GM21367 (cell line): ENCODE data around the gene FBXO48.
"Not testable (repeated sequence)": the region's sequence is repeated elsewhere in the genome, so short reads cannot be mapped to it uniquely, and the experiment has no call there.

Experiments
- ATAC-seq: cut with Tn5 transposase; IDR thresholded peaks from one replicate; pipeline ENCODE4 v1.9.1; 2021; ENCODE audit not compliant: unreplicated experiment

FBXO48 gene, protein sequence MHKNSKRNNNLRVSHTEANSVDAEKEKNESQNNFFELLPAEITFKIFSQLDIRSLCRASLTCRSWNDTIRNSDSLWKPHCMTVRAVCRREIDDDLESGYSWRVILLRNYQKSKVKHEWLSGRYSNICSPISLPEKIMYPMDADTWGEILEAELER

DNA sequence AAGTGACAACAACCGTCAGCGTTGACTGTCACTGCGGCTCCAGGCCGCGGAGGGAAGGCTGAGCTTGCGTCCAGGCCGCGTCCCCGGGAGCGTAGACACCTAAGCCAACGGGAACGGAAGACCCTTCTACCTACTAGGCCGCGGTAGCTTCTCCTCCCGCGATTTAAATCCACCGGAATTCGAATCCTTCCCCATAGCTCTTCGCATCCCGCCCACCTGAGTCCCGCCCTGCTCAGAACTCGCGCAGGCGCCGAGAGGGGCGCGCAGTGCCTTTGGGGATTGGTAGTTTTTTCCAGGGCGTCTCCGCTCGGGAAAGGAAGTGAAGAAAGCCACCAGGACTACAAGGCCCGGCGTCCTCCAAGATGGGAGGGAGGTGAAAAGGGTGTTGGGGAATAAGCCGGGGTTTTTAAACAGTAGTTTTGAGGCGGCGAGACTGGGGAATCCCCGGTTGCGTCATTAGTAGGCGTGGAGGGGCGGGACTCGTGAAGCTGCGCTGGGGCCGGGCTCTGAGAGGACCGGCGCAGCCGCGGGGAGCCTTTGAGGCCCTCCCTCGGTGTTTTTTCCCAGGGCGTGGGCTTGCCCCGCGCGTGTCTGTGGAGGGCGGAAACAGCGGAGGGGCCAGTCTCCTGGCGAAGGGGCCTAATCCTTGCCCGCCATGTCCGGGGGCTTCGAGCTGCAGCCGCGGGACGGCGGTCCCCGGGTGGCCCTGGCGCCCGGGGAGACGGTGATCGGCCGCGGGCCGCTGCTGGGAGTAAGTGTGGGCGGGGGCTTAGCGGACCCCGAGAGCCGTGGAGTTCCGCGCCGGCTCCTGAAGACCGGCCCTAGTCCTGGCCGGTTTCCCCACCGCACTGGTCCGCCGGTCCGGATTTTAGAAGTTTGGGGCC, at the start of gene FBXO48, which contains the start of gene APLF:
TSS of gene FBXO48 (minus strand) at position 218 of the 884 bp plus-strand sequence. CDS start 2,149 bp downstream, outside the sequence.
TSS of gene APLF (plus strand) at position 509 of the 884 bp plus-strand sequence. CDS start at position 656, 147 bp downstream.
- ATAC-seq: peak; percentile 95

DNA sequence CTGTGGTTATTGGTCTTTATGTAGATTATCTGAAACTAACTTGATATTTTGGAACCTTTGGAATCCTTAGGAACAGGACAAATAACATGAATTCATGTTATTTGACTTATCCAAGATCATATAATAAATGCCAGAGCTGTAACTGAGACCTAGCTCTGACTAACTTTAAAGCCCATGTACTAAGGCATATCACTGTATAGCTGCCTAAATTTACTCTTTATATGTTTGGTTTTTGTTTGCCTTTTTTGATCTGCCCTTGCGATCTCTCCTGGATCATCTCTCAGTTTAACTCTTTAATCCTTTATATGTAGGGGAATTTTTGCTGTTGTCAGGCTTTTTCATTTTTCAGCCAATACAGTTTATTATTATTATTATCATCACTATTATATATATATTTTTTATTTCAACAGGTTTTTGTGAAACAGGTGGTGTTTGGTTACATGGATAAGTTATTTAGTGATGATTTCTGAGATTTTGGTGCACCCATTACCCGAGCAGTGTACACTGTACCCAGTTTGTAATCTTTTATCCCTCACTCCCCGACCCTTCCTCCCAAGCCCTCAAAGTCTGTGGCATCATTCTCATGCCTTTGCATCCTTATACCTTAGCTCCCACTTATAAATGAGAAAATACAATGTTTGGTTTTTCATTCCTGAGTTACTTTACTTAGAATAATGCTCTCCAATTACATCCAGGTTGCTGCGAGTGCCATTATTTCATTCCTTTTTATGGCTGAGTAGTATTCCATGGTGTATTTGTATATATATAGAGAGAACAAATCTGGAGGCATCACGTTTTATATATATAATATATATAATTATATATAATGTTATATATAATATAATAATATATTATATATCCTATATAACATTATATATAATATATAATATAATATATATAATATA, 49.2 kb upstream of the FBXO48 start:
- no peak for ATAC-seq

DNA sequence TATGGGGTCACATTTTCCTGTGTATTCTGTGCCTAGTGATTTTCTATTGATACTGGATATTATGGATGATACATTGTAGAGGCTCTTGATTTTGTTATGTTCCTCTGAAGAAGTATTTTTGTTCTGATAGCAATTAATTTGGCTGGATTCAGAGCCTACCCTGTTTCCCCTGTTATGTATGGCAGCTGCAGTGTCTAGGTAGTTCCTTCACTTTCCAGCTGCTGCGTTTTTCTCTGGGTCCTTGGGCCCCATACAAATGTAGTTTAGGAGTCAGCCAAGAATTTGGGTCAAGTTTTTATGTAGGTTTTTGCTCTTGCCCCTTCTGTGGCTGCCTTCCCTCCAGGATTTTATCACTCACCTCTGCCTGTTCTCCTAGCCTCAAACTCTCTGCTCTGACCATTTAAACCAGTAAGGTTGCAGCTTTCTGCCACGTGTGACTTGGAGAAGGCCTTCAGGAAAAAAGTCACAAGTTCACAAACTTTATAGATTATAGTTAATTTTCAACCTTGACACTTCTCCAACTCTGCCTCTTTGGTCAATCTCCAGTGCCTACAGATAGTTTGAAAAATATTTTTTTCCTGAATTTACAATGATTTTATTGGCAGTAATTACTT, 47.3 kb upstream of the FBXO48 start:
- ATAC-seq: no peak

DNA sequence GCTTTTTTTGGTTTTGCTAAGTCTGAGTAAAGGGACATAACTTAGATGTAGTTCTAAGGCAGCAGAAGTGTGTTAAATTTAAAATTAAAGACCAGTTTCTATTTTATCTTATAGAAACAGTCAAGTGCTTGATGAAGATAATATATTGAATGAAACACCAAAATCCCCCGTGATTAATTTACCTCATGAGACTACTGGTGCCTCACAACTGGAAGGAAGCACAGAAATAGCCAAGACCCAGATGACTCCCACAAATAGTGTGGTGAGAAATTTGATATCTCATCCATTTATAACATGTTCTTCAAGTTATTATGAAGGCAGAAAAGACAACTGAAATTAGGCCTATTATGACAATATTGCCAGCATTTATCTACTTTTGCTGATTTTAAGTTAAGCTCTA, 45.9 kb upstream of the FBXO48 start:
- ATAC-seq: no peak

DNA sequence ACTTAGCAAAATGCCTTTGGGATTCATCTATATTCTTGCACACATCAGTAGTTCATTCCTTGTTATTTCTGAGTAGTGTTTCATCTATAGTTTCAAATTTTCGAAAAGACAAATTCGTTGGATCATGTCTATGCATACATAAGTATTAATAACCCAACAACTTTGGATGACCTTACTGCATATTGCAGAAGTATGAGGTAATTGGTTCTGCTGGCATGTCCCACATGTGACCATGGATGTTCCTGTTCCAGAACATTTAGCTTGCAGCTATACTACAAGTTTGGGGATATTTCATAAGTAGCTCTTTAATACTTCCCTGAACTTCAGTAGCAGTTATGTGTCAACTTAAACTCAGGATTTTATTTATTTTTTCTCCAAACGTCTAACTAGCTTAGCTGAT, 45.2 kb upstream of the FBXO48 start:
- ATAC-seq: no peak

DNA sequence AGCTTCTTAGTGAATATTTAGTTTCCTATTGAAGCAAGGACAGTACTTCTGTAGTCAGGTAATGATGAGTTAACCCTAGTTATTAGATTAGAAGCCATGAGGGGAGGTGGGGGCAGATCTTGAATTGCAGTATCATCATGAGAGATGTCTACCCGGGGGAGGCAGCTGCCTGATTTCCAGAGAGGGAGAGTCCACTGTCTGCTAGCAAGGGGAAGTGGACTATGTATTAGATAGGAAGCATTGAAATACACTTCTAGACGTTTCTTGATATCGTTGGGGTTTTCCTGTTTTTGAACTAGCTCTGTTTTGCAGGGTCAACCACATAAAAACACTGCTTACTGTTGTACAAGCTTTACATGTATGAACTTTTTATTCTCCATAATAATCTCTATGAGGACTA, 39.1 kb upstream of the FBXO48 start:
- no peak for ATAC-seq

DNA sequence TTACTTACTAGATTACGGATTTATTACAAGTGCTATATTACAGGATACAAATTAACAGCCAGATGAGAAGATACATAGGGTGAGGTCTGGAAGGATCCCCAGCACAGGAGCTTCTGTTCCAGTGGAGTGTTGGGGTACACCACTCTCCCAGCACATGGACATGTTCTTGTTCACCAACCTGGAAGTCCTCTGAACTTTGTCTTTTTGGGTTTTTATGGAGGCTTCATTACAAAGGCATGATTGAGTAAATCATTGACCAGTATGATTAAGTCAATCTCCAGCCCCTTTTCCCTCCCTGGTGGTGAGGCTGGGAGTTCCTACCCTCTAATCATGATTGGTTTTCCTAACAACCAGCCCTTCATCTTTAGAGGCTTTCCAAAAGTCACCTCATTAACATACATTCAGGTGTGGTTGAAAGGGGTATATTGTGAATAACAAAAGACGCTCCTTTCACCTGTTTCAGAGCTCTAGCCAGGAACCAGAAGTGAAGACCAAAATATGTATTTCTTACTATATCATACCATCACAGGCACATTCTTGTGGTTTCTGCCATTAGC, 38.6 kb upstream of the FBXO48 start:
- ATAC-seq: no peak

DNA sequence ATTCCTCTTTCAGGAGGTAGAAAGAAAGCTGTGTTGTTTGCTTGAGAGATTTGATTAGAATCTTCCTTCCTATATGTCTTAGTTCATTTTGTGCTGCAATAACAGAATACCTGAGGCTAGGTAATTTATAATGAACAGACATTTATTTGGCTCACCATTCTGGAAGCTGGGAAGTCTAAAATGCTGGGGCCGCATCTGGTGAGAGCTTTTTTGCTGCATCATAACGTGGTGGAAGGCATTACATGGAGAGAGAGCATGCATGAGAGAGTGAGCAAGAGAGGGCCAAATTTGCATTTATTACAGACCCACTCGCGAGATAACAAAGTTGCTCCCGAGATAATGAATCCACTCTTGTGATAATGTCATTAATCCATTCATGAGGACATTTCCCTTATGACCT, 34.7 kb upstream of the FBXO48 start:
- ATAC-seq: no peak

DNA sequence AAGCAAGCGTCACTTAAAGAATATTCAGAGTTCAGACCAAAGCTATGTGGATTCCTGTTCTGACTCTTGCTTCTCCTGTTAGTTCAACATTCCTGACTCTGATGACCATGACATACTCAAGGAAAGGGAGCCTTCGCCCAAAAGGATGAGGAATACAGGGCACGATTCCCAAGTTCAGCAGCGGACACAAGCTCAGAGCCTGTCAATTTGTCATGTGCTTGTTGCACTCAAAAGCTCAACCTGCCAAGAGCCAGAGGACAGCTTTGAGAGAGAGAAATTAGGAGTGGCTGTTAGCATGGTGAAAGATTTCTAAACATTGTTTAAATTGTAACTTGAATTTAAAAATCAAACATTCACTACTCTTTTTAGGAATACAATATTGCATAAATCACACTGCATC, 33.6 kb upstream of the FBXO48 start:
- ATAC-seq: no peak

DNA sequence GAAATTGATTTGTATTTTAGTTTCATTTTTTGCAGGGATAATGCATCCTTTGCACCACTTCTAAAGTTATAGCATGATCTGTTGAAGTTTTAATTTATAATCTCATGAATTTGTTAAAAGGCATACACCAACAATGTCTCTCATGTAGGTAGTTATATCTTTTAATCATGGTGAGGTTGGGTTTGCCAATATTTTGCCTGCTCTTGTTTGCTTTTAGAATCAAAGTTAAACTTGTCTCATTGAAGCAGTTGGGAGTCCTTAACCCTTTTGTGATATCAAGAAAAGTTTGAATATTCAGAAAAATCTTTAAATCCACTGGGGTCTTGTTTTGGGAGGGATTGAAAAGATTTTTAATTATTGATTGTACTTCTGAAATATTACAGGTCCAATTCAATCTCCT, 32.0 kb upstream of the FBXO48 start:
- no peak for ATAC-seq

DNA sequence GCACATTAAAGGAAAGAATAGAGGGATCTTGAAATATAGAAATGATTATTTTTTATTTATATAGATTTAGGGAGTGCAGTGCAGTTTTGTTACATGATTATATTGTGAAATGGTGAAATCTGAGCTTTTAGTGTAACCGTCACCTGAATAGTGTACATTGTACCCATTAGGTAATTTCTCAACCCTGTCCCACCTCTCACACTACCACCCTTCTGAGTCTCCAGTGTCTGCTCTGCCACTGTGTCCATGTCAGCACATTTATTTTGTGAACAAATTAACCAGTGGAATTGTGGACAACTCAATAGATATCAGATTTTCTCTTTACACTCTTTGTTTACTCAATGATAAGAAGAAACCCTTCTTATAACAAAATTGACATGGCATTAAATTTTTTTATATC, 24.5 kb upstream of the FBXO48 start:
- no peak for ATAC-seq

DNA sequence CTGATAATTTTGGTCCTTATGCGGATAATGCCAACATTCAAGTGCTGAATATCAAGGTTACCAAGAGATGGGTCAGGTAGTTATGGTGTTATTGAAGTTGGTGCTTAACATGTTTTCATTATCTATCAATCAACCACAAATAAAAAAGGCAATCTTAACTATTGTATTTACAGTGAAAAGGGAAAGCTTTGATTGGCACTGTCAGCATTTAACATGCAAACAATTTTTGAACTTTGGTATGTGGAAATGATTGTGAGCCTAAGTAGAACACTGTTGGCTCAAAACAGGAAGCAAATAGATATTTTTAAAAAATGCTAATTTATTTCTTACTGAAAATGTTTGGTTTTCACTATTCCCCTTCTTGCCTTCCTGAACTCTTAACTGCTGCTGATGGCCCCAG, 22.2 kb upstream of the FBXO48 start:
- ATAC-seq: no peak

DNA sequence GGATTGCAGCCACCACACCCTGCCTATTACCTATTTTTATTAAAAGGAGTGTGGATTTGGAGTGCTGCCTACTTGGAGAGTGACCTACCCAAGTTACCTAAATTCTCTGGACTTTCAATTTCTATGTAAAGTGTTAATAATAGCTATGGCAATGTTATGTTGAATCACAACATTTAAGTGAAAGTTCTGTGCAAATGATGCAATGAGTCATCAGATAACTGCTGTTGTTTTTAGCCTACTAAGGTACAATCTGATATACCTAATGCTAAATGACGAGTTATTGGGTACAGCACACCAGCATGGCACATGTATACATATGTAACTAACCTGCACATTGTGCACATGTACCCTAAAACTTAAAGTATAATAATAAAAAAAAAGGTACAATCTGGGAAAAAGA, 21.5 kb upstream of the FBXO48 start:
- not testable (repeated sequence) for ATAC-seq

DNA sequence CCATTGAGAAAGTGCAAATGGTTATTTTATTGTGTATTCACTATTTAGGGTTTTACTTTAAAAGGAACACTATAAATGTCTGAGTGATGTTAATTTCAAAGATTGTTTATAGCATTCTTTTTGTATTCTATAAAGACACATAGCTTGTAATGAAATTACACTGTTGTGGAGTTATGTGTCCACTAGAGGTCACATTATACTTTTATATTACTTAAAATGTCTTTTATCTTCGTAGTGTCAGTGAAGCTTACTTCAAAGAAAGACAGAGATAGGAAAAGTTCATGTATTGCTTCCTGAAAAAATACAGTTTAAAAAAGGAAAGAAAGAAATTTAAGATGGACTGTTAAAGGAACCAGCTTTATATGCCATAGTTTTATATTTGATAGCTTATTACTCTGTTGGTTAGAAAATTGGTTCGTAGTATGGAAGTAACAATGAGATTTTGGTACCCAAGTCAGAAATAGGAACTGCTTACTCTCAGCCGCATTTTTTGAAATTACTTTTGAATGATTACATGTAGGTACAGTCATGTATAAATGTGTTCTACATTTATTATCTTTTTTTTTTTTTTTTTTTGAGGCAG, 20.8 kb upstream of the FBXO48 start:
- ATAC-seq: no peak

DNA sequence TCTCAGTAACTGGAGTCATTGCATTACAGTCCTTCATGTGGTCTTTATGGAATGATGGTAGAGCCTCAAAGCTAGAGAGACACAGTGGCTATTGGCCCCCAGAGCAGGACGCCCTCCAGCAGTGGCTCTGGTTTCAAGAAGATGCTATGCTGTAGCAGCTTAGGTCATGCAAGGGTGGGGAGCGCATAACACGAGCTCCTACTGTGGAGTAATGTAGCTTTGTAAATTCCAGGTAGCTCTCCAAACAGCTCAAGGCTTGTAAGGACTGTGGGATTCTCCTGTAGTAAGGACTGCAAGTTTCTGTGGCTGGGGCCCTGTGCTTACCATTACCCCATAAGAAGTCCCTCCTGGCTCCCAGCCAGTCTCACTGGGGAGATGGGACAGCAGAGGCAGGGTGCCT, 15.9 kb upstream of the FBXO48 start:
- no peak for ATAC-seq

DNA sequence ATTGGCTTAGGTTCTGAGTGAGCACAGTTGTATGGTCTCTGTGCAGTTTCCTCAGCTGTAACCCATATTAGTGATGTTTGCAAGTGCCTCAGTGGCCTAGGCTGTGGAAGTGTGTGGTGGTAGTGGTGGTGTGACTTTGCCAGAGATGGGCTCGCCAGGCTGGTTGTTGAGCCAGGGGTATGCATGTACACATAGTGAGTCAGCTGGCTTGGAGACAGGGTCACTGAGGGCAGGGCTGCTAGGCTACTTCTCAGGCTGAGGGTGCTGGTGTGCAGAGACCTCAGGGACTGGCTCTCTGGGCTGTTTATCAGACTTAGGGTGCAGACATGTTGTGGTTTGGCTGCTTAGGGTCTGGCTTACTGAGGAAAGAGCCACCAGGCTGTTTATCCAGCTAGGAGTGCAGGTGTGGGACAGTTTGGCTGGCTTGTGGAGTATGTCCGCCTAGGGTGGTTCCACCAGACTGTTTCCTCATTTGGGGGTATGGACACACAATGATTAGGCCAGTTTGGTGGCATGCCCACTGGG, 15.3 kb upstream of the FBXO48 start:
- no peak for ATAC-seq

DNA sequence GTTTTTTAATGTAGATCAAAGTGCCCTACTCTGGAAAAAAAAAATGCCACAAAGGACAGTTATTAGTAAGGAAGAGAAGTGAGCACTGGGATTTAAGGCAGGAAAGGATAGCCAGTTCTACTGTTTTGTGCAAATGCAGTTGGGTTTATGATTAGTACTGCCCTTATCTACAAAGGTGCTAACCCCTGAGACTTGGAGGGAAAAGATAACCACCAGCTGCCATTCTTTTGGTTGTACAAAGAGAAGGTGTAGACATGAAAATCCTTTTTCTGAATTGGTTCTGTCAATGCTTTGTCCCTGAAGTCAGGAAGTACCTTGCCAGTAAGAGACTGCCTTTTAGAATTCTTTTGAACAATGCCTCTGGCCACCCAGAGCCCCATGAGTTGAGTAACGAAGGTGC, 11.6 kb upstream of the FBXO48 start:
- no peak for ATAC-seq

DNA sequence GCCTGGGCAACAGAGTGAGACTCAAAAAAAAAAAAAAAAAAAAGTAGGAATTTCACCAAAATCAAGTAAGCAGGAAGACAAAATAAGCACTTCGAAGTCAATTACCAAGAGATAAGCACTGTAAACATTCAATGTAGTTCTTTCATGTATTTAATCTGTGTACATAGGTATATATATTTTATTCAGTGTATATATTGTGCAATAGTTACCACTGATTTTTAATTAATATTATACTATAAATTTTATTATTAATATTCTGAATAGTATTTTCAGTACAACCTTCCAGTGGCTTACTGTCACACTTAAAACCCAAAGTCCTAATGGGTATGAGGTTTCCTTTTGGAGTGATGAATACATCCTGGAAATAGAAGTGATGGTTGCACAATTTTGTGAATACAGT, 9.4 kb upstream of the FBXO48 start:
- no peak for ATAC-seq

DNA sequence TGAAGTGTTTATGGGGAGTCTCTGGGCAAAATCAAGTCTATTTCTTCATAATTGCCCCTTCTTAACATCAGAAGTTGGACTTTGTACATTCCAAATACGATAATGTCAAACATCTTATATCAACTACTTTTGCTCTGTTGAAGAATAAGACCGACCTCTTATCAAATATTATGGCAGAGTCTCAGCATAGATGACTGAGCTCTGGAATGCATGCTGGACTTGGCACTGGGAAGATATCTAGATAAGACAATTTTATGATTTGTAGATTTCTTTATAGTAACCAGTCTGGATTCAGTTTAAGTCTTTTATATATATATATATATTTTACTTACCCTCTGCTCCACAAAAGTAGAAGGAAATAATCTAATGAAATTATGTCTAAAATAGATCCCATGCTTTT, 8.5 kb upstream of the FBXO48 start:
- no peak for ATAC-seq

DNA sequence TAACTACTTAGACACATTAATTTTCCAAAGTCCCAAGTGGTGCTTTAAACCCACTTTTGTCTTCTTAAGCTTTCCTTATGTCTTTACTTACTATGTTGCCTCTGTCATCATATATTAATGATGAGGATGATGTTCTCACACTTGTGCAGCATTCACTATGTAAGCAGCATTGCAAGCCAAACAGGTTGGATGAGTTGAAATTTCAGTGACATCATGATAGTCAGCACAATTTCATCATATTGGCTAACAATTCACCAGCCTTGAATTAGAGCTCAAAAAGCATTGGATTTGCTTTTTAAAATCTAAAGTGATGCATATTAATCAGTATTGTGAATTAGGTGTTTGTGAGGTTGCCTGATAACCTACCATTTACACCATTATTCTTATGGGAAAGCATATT, 8.0 kb upstream of the FBXO48 start:
- no peak for ATAC-seq
